Measurements from ENCODE around the gene EPB41L2. TPM values are rescaled to one million over a fixed set of nuclear protein-coding genes. Genes with fewer than 3 reads are reported as not detected.
"Not testable (repeated sequence)": the region's sequence is repeated elsewhere in the genome, so short reads cannot be mapped to it uniquely, and the experiment has no call there.

The EPB41L2 gene
- total and polyA plus RNA-seq, 8 donors = 13.0 to 63.0 (median 17.4) TPM

DNA sequence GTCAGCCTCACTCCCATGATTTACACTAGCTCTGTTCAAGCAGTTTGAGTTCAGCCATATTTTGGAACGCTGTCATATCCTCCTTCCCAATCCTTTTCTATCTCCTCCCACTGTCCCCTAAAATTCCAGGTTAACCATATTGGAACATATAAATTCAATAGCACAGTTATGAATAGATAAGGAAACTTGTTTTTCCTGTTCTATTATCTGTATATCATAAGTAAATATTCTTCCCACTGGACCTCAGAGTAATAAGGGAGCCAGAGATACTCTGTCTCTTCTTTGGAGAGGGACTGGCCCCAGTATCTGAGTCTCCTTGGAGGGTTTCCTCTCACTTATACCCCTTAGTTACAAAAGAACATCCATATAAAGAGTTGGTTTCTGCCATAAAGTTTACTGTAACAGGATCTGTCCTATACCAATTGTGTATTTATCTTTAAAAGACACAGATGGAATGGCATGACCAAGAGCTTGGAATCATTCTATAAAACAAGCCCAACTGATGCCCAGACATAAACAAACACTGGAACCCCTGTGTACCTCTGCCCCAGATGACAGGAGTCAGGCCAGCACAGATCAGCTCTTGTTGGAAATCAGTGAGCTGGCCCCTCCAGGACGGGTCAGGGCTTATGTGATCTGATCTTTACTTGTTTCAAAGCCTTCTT, 67.1 kb downstream of the EPB41L2 start:
- ATAC-seq = peak in 2 of 4 donors; percentile 16 to 55
- FAIRE-seq = no peak
- 87 to 95% methylated on average over 2 of the region's 2 CpGs for WGBS, 2 donors
- H3K4me3 ChIP-seq = no peak overlapping the region
- intact Hi-C loops (cut with DNase I) = no loop called here
- no peak for DNase-seq
- no peaks in the 10 kb centered on the region for H3K9me3 ChIP-seq
- peaks cover 0 to 12% (median 12%) of the 10 kb centered on the region in 3 donors for H3K4me1 ChIP-seq
- no peaks in the 10 kb centered on the region for H3K36me3 ChIP-seq
- no peaks in the 10 kb centered on the region for H3K27me3 ChIP-seq
- H3K27ac ChIP-seq = no peak overlapping the region
- TF ChIP-seq CTCF (IDR thresholded peaks at IDR 0.05) = no peak

DNA sequence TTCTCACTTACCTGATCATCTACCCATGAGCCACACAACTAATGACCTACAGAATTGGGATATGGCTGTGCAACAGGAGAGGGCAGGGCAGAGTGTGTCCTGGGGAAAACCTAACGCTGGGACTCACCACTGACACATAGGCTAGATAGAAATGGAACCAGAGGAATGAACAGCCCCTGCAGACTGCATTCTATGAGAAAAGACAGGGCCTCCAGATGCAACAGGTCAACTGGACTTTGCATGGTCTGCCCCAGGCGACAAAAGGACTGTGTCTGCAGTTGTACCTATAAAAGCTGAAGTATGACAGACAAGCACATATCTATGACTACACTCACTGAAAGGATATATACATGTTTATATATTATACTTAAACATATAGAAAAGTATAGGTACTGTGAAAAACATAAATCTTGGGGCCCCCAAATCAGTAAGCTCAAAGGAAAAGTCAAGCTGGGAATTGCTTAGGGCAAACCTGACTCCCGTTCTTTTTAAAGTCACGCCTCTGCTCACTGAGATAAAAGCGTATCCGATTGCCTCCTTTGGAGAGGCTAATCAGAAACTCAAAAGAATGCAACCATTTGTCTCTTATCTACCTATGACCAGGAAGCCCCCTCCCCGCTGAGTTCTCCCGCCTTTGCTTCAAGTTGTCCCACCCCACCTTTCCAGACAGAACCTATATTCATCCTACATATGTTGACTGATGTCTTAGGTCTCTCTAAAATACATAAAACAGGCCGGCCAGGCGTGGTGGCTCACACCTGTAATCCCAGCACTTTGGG, 68.5 kb downstream of the EPB41L2 start:
- H3K4me3 ChIP-seq = no peak overlapping the region
- no peaks in the 10 kb centered on the region for H3K27me3 ChIP-seq
- DNase-seq (no peak), FAIRE-seq (no peak), ATAC-seq (no peak)
- WGBS, 2 donors = 96 to 97% methylated on average over 10 of the region's 10 CpGs
- H3K4me1 ChIP-seq = peaks cover 0 to 12% (median 9%) of the 10 kb centered on the region in 3 donors
- no peak overlapping the region for H3K27ac ChIP-seq
- H3K9me3 ChIP-seq = no peaks in the 10 kb centered on the region
- no peak for TF ChIP-seq CTCF (IDR thresholded peaks at IDR 0.05)
- H3K36me3 ChIP-seq = no peaks in the 10 kb centered on the region
- intact Hi-C loops (cut with DNase I) = no loop called here

DNA sequence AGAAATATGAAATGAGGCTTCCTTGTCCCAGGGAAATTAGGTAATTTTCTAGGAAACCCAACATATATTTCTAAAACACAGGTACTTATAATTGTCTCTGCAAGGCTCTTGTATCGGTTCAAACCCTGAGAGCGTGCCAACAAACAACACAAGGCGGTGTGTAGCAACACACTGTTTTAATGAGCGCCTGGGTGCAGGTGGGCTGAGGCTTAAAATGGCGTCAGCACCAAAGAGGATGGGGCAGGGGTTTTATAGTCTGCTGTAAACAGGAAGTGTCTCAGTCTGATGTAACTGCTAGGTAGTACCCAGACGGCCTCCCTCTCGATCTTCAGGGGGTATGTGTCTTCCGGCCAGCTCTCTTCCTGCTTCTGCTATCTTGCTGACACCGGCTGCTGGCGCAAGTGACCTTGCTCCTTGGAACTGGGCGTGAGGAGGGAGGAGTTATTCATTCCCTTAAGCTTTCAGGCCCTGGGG, 69.7 kb downstream of the EPB41L2 start:
- FAIRE-seq (no peak), ATAC-seq (peak; percentile 44 to 85 (median 80)), DNase-seq (peak in 4 of 6 donors; percentile 41 to 65 (median 57))
- Histone ChIP-seq H3K4me1 (peaks cover 0 to 12% (median 9%) of the 10 kb centered on the region in 3 donors), H3K27ac (no peak overlapping the region), H3K4me3 (peak overlapping the region in 1 of 4 donors; percentile 9), H3K27me3 (no peaks in the 10 kb centered on the region), H3K36me3 (no peaks in the 10 kb centered on the region), H3K9me3 (no peaks in the 10 kb centered on the region)
- intact Hi-C loops (cut with DNase I) = no loop called here
- no peak for TF ChIP-seq CTCF (IDR thresholded peaks at IDR 0.05)
- WGBS, 2 donors = 58 to 65% methylated on average over 11 of the region's 11 CpGs

GRCh38 chr6:130991422-130992137, 71.5 kb downstream of the EPB41L2 start:
- peaks cover 0 to 12% (median 4%) of the 10 kb centered on the region in 3 donors for H3K4me1 ChIP-seq
- H3K27ac ChIP-seq = no peak overlapping the region
- ATAC-seq (no peak), DNase-seq (no peak), FAIRE-seq (no peak)
- H3K9me3 ChIP-seq = no peaks in the 10 kb centered on the region
- TF ChIP-seq CTCF (IDR thresholded peaks at IDR 0.05) = no peak
- no peaks in the 10 kb centered on the region for H3K36me3 ChIP-seq
- intact Hi-C loops (cut with DNase I) = no loop called here
- no peak overlapping the region for H3K4me3 ChIP-seq
- WGBS, 2 donors = 73 to 75% methylated on average over 6 of the region's 6 CpGs
- no peaks in the 10 kb centered on the region for H3K27me3 ChIP-seq

- FAIRE-seq; H3K27ac ChIP-seq; H3K4me1 ChIP-seq; DNase-seq; H3K36me3 ChIP-seq; ATAC-seq; intact Hi-C loops (cut with DNase I); H3K27me3 ChIP-seq; H3K9me3 ChIP-seq; H3K4me3 ChIP-seq: not testable (repeated sequence)
- 80 to 100% methylated on average over 5 of the region's 5 CpGs for WGBS, 2 donors
Measured at GRCh38 chr6:130987539-130987938, 75.5 kb downstream of the EPB41L2 start.

Measured in pancreas (tissue), 10 donors.